Measurements from ENCODE around the gene CARD14. TPM values are rescaled to one million over a fixed set of nuclear protein-coding genes. Genes with fewer than 3 reads are reported as not detected.
"Not testable (repeated sequence)": the region's sequence is repeated elsewhere in the genome, so short reads cannot be mapped to it uniquely, and the experiment has no call there.

The CARD14 gene
- total and polyA plus RNA-seq, 3 experiments from 2014 or later = not detected

GRCh38 chr17:80154166-80154565 is 15.7 kb upstream of the CARD14 start:
- Mint-ChIP-seq H3K27me3 (peaks cover 0 to 1% of the 10 kb centered on the region in 2 donors), H3K4me3 (no peak overlapping the region), H3K36me3 (peaks cover 0 to 6% (median 0%) of the 10 kb centered on the region in 3 donors), H3K27ac (no peak overlapping the region), H3K4me1 (peaks cover 6 to 9% (median 8%) of the 10 kb centered on the region in 3 donors), H3K9me3 (peaks cover 0 to 9% (median 4%) of the 10 kb centered on the region in 5 donors)
- H3K27me3 ChIP-seq (ENCODE audit: insufficient read depth, low read length, poor library complexity, severe bottlenecking) = no peaks in the 10 kb centered on the region
- H3K36me3 ChIP-seq (ENCODE audit: insufficient read depth, low read length) = no peaks in the 10 kb centered on the region
- H3K4me1 ChIP-seq (ENCODE audit: insufficient read depth, low read length) = peaks cover 9% of the 10 kb centered on the region
- no peak for DNase-seq
- CTCF ChIA-PET = no interaction called here
- POLR2A ChIA-PET = no interaction called here
- no peaks in the 10 kb centered on the region for H3K9me3 ChIP-seq (ENCODE audit: low read length)
- H3K27ac ChIP-seq (ENCODE audit: low read depth, low read length) = no peak overlapping the region
- no peak overlapping the region for H3K4me3 ChIP-seq (ENCODE audit: low read length)

- H3K4me1 Mint-ChIP-seq; CTCF ChIA-PET; DNase-seq; H3K4me1 ChIP-seq (ENCODE audit: insufficient read depth, low read length); H3K27ac ChIP-seq (ENCODE audit: low read depth, low read length); H3K36me3 ChIP-seq (ENCODE audit: insufficient read depth, low read length); H3K36me3 Mint-ChIP-seq; H3K27me3 ChIP-seq (ENCODE audit: insufficient read depth, low read length, poor library complexity, severe bottlenecking); H3K9me3 ChIP-seq (ENCODE audit: low read length); POLR2A ChIA-PET; H3K4me3 Mint-ChIP-seq; H3K4me3 ChIP-seq (ENCODE audit: low read length); H3K9me3 Mint-ChIP-seq: not testable (repeated sequence)
- Mint-ChIP-seq H3K27ac (peak overlapping the region in 1 of 8 donors; percentile 39), H3K27me3 (peaks cover 6 to 16% of the 10 kb centered on the region in 2 donors)
These were observed 14.2 kb upstream of the CARD14 start for GRCh38 chr17:80155600-80155999.

GRCh38 chr17:80158846-80159245 is 11.0 kb upstream of the CARD14 start:
- Mint-ChIP-seq H3K36me3 (peaks cover 0 to 6% (median 0%) of the 10 kb centered on the region in 3 donors), H3K27me3 (peaks cover 10 to 29% of the 10 kb centered on the region in 2 donors), H3K9me3 (peaks cover 0 to 5% (median 4%) of the 10 kb centered on the region in 5 donors), H3K4me3 (no peak overlapping the region), H3K27ac (peak overlapping the region in 1 of 8 donors; percentile 18), H3K4me1 (no peaks in the 10 kb centered on the region)
- no peak for DNase-seq
- Histone ChIP-seq H3K4me3 (ENCODE audit: low read length) (no peak overlapping the region), H3K27me3 (ENCODE audit: insufficient read depth, low read length, poor library complexity, severe bottlenecking) (peaks cover 4% of the 10 kb centered on the region), H3K9me3 (ENCODE audit: low read length) (no peaks in the 10 kb centered on the region), H3K4me1 (ENCODE audit: insufficient read depth, low read length) (no peaks in the 10 kb centered on the region), H3K36me3 (ENCODE audit: insufficient read depth, low read length) (no peaks in the 10 kb centered on the region), H3K27ac (ENCODE audit: low read depth, low read length) (no peak overlapping the region)
- ChIA-PET POLR2A (no interaction called here), CTCF (no interaction called here)

GRCh38 chr17:80160536-80160935 is 9.3 kb upstream of the CARD14 start:
- CTCF ChIA-PET = no interaction called here

GRCh38 chr17:80163336-80163735 is 6.5 kb upstream of the CARD14 start:
- no peak overlapping the region for H3K27ac ChIP-seq (ENCODE audit: low read depth, low read length)
- no peaks in the 10 kb centered on the region for H3K9me3 ChIP-seq (ENCODE audit: low read length)
- DNase-seq = no peak
- Mint-ChIP-seq H3K4me1 (no peaks in the 10 kb centered on the region), H3K27ac (no peak overlapping the region), H3K36me3 (no peaks in the 10 kb centered on the region), H3K9me3 (no peaks in the 10 kb centered on the region), H3K27me3 (peaks cover 14 to 42% of the 10 kb centered on the region in 2 donors), H3K4me3 (no peak overlapping the region)
- CTCF ChIA-PET = interaction anchor here (0.7 to 1.2 kb wide), 2 partner anchors 16 to 665 kb away, joined by 3 read pairs; no protein-coding TSS in a partner anchor
- peaks cover 4% of the 10 kb centered on the region for H3K27me3 ChIP-seq (ENCODE audit: insufficient read depth, low read length, poor library complexity, severe bottlenecking)
- POLR2A ChIA-PET = no interaction called here
- H3K4me3 ChIP-seq (ENCODE audit: low read length) = no peak overlapping the region
- H3K36me3 ChIP-seq (ENCODE audit: insufficient read depth, low read length) = no peaks in the 10 kb centered on the region
- no peaks in the 10 kb centered on the region for H3K4me1 ChIP-seq (ENCODE audit: insufficient read depth, low read length)

More at GRCh38 chr17:80160536-80160935, 9.3 kb upstream of the CARD14 start:
- Mint-ChIP-seq H3K36me3 (peaks cover 0 to 6% (median 0%) of the 10 kb centered on the region in 3 donors), H3K4me3 (no peak overlapping the region), H3K4me1 (no peaks in the 10 kb centered on the region), H3K27me3 (peaks cover 10 to 35% of the 10 kb centered on the region in 2 donors), H3K9me3 (peaks cover 0 to 5% (median 4%) of the 10 kb centered on the region in 5 donors), H3K27ac (no peak overlapping the region)
- Histone ChIP-seq H3K4me1 (ENCODE audit: insufficient read depth, low read length) (no peaks in the 10 kb centered on the region), H3K36me3 (ENCODE audit: insufficient read depth, low read length) (no peaks in the 10 kb centered on the region), H3K27ac (ENCODE audit: low read depth, low read length) (no peak overlapping the region), H3K27me3 (ENCODE audit: insufficient read depth, low read length, poor library complexity, severe bottlenecking) (peaks cover 4% of the 10 kb centered on the region), H3K4me3 (ENCODE audit: low read length) (no peak overlapping the region), H3K9me3 (ENCODE audit: low read length) (no peaks in the 10 kb centered on the region)
- no peak for DNase-seq
- POLR2A ChIA-PET = no interaction called here

GRCh38 chr17:80164185-80164584 is 5.6 kb upstream of the CARD14 start:
- POLR2A ChIA-PET = no interaction called here
- CTCF ChIA-PET = interaction anchor here (0.7 kb wide), 1 partner anchor 666 kb away, joined by 3 read pairs; no protein-coding TSS in a partner anchor
- H3K4me1 Mint-ChIP-seq = no peaks in the 10 kb centered on the region

GRCh38 chr17:80166446-80166845 is 3.4 kb upstream of the CARD14 start:
- Histone ChIP-seq H3K27me3 (ENCODE audit: insufficient read depth, low read length, poor library complexity, severe bottlenecking) (no peaks in the 10 kb centered on the region), H3K36me3 (ENCODE audit: insufficient read depth, low read length) (no peaks in the 10 kb centered on the region), H3K4me3 (ENCODE audit: low read length) (no peak overlapping the region), H3K27ac (ENCODE audit: low read depth, low read length) (no peak overlapping the region), H3K9me3 (ENCODE audit: low read length) (no peaks in the 10 kb centered on the region), H3K4me1 (ENCODE audit: insufficient read depth, low read length) (no peaks in the 10 kb centered on the region)
- Mint-ChIP-seq H3K4me1 (no peaks in the 10 kb centered on the region), H3K36me3 (no peaks in the 10 kb centered on the region), H3K4me3 (no peak overlapping the region), H3K27ac (no peak overlapping the region), H3K9me3 (no peaks in the 10 kb centered on the region), H3K27me3 (peaks cover 8 to 25% of the 10 kb centered on the region in 2 donors)
- POLR2A ChIA-PET = no interaction called here
- DNase-seq = no peak
- CTCF ChIA-PET = no interaction called here

More at GRCh38 chr17:80164185-80164584, 5.6 kb upstream of the CARD14 start:
- Histone ChIP-seq H3K27me3 (ENCODE audit: insufficient read depth, low read length, poor library complexity, severe bottlenecking) (peaks cover 4% of the 10 kb centered on the region), H3K36me3 (ENCODE audit: insufficient read depth, low read length) (no peaks in the 10 kb centered on the region), H3K9me3 (ENCODE audit: low read length) (no peaks in the 10 kb centered on the region), H3K4me1 (ENCODE audit: insufficient read depth, low read length) (no peaks in the 10 kb centered on the region), H3K27ac (ENCODE audit: low read depth, low read length) (no peak overlapping the region), H3K4me3 (ENCODE audit: low read length) (no peak overlapping the region)
- Mint-ChIP-seq H3K27me3 (peaks cover 14 to 41% of the 10 kb centered on the region in 2 donors), H3K9me3 (no peaks in the 10 kb centered on the region), H3K4me3 (no peak overlapping the region), H3K36me3 (no peaks in the 10 kb centered on the region), H3K27ac (no peak overlapping the region)
- DNase-seq = no peak

- Histone ChIP-seq H3K4me1 (ENCODE audit: insufficient read depth, low read length) (no peaks in the 10 kb centered on the region), H3K4me3 (ENCODE audit: low read length) (no peak overlapping the region), H3K27ac (ENCODE audit: low read depth, low read length) (no peak overlapping the region), H3K36me3 (ENCODE audit: insufficient read depth, low read length) (no peaks in the 10 kb centered on the region), H3K27me3 (ENCODE audit: insufficient read depth, low read length, poor library complexity, severe bottlenecking) (no peaks in the 10 kb centered on the region), H3K9me3 (ENCODE audit: low read length) (no peaks in the 10 kb centered on the region)
- Mint-ChIP-seq H3K27me3 (peaks cover 6 to 16% of the 10 kb centered on the region in 2 donors), H3K4me1 (no peaks in the 10 kb centered on the region), H3K9me3 (no peaks in the 10 kb centered on the region), H3K27ac (no peak overlapping the region), H3K4me3 (no peak overlapping the region), H3K36me3 (no peaks in the 10 kb centered on the region)
- no peak for DNase-seq
- ChIA-PET POLR2A (no interaction called here), CTCF (no interaction called here)
These were observed 1.5 kb upstream of the CARD14 start for GRCh38 chr17:80168371-80168770.
